Stomach (tissue), 9 donors: ENCODE measurements around the gene WDR7. TPM values are rescaled to one million over a fixed set of nuclear protein-coding genes. Genes with fewer than 3 reads are reported as not detected.

Experiments
- DNase-seq, 2 donors: peaks; one replicate each; pipeline versions ENCODE4 v3.0.0 to v3.0.0-alpha.2; 2013 to 2019
- H3K27ac ChIP-seq, 5 donors: fragments of 200-600 bp in 4 of 5; sonication (generic) in 4 of 5; one replicate each; pipeline ENCODE4 v1.5.1; 2013 to 2019; ENCODE audit warnings: mild to moderate bottlenecking in 1 of 5, moderate library complexity in 1 of 5
- H3K27me3 ChIP-seq, 3 donors: fragments of 200-600 bp; sonication (generic); one replicate each; pipeline ENCODE4 v1.5.1; 2017 to 2019; ENCODE audit warnings: mixed run types in 1 of 3
- H3K36me3 ChIP-seq, 4 donors: fragments of 200-600 bp; sonication (generic); 1 replicate in 3 of 4; 2 replicates in 1 of 4; pipeline ENCODE4 v1.5.1; 2016 to 2019
- H3K4me1 ChIP-seq, 4 donors: fragments of 200-600 bp; sonication (generic); one replicate each; pipeline ENCODE4 v1.5.1; 2016 to 2019
- H3K4me3 ChIP-seq, 4 donors: fragments of 200-600 bp; sonication (generic) in 3 of 4; one replicate each; pipeline ENCODE4 v1.5.1; 2016 to 2019; ENCODE audit warnings: mild to moderate bottlenecking in 1 of 4
- H3K9me3 ChIP-seq, 4 donors: fragments of 200-600 bp; sonication (generic); one replicate each; pipeline ENCODE4 v1.5.1; 2016 to 2019
- EP300 ChIP-seq: sonication (generic); formaldehyde crosslinking; IDR thresholded peaks from one replicate; pipeline ENCODE4 v1.6.1; 2017; ENCODE audit warnings: antibody characterized with exemption
- POLR2A ChIP-seq, 4 donors: fragments of 450-650 bp; IDR thresholded peaks; one replicate each; pipeline ENCODE4 v1.6.1; 2016; ENCODE audit warnings: antibody characterized with exemption in 4 of 4, control low read depth in 2 of 4, mild to moderate bottlenecking in 1 of 4, moderate library complexity in 1 of 4
- POLR2AphosphoS5 ChIP-seq, 3 donors: sonication (generic); formaldehyde crosslinking; IDR thresholded peaks; one replicate each; pipeline ENCODE4 v1.6.1; 2016; ENCODE audit warnings: antibody characterized with exemption in 3 of 3
- WGBS, 5 donors: extraction: QIAGEN DNeasy Blood & Tissue Kit in 3 of 5; methylation state at CpG; one replicate each; pipeline versions ENCODE4 v1.1.5 to v1.1.7; 2013 to 2018; 5-methylcytosine and 5-hydroxymethylcytosine counted together
- intact Hi-C: fragments of 100-400 bp; cut with DNase I; formaldehyde crosslinking; loops from one replicate; pipeline ENCODE4 v1.15.1; 2023; ENCODE audit warnings: low total_unique reads
- polyA plus RNA-seq, 3 donors: library from polyadenylated mRNA; stranded (reverse); fragments of 200-250 nt; gene quantifications; one replicate each; pipeline ENCODE4 v1.2.3, GENCODE V29; 2013
- total RNA-seq, 5 donors: library from RNA; depleted of rRNA; stranded (reverse); fragments of >200 nt; gene quantifications; one replicate each; pipeline versions ENCODE4 v1.1.0 to v1.2.3, GENCODE V29; 2014 to 2016
- TF ChIP-seq, protein P1 (sequence below), 7 experiments: fragments of 450-650 bp in 4 of 7; fragments of 200-600 bp in 3 of 7; sonication (generic) in 3 of 7; IDR thresholded peaks; one replicate each; pipeline ENCODE4 v1.5.1; 2016 to 2019; ENCODE audit warnings: antibody characterized with exemption in 7 of 7, control low read depth in 2 of 7, mild to moderate bottlenecking in 1 of 7
- donor health status: healthy with polysubstance abuse.
- donor health status: Bipolar disorder and iron deficiency.
- donor health status: healthy.

WDR7 gene
- total and polyA plus RNA-seq, 8 donors = 1.7 to 250 (median 47.2) TPM

DNA sequence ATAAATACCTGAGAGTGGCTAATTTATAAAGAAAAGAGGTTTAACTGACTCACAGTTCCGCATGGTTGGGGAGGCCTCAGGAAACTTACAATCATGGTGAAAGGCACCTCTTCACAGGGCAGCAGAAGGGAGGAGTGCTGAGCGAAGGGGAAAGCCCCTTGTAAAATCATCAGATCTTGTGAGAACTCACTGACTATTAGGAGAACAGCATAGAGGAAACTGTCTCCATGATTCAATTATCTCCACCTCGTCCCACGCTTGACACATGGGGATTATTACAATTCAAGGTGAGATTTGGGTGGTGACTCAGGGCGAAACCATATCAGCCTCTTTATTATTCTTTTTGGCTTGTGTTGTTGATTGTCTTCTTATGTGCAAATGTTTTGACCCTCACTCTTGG lies 76.2 kb downstream of the WDR7 start:
- WGBS, 5 donors = 76 to 94% (median 90%) methylated on average over 5 of the region's 5 CpGs
- H3K27ac ChIP-seq = no peak overlapping the region
- TF ChIP-seq POLR2AphosphoS5 (IDR thresholded peaks at IDR 0.05) = no peak
- TF ChIP-seq, protein P1, sequence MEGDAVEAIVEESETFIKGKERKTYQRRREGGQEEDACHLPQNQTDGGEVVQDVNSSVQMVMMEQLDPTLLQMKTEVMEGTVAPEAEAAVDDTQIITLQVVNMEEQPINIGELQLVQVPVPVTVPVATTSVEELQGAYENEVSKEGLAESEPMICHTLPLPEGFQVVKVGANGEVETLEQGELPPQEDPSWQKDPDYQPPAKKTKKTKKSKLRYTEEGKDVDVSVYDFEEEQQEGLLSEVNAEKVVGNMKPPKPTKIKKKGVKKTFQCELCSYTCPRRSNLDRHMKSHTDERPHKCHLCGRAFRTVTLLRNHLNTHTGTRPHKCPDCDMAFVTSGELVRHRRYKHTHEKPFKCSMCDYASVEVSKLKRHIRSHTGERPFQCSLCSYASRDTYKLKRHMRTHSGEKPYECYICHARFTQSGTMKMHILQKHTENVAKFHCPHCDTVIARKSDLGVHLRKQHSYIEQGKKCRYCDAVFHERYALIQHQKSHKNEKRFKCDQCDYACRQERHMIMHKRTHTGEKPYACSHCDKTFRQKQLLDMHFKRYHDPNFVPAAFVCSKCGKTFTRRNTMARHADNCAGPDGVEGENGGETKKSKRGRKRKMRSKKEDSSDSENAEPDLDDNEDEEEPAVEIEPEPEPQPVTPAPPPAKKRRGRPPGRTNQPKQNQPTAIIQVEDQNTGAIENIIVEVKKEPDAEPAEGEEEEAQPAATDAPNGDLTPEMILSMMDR (IDR thresholded peaks at IDR 0.05) = no peak
- TF ChIP-seq POLR2A (IDR thresholded peaks at IDR 0.05) = no peak
- no peak for TF ChIP-seq EP300
- no peak overlapping the region for H3K4me3 ChIP-seq
- peaks cover 0 to 3% (median 0%) of the 10 kb centered on the region in 4 donors for H3K4me1 ChIP-seq
- H3K9me3 ChIP-seq = no peaks in the 10 kb centered on the region
- no peak for DNase-seq
- H3K36me3 ChIP-seq = peaks cover 0 to 30% (median 28%) of the 10 kb centered on the region in 4 donors
- intact Hi-C loops = no loop called here
- H3K27me3 ChIP-seq = no peaks in the 10 kb centered on the region

GRCh38 chr18:56728741-56729140 lies 77.6 kb downstream of the WDR7 start:
- H3K27ac ChIP-seq = no peak overlapping the region
- no peak for TF ChIP-seq POLR2AphosphoS5 (IDR thresholded peaks at IDR 0.05)
- TF ChIP-seq EP300 = no peak
- TF ChIP-seq POLR2A (IDR thresholded peaks at IDR 0.05) = no peak
- TF ChIP-seq, protein P1 (IDR thresholded peaks at IDR 0.05) = peak in 1 of 7 experiments; percentile 10
- DNase-seq = peak in 1 of 2 donors; percentile 47
- H3K36me3 ChIP-seq = peaks cover 0 to 33% (median 26%) of the 10 kb centered on the region in 4 donors
- H3K4me3 ChIP-seq = no peak overlapping the region
- H3K9me3 ChIP-seq = no peaks in the 10 kb centered on the region
- H3K4me1 ChIP-seq = peaks cover 0 to 3% (median 0%) of the 10 kb centered on the region in 4 donors
- intact Hi-C loops = no loop called here
- no peaks in the 10 kb centered on the region for H3K27me3 ChIP-seq
- 48 to 71% (median 60%) methylated on average over 3 of the region's 3 CpGs for WGBS, 5 donors

DNA sequence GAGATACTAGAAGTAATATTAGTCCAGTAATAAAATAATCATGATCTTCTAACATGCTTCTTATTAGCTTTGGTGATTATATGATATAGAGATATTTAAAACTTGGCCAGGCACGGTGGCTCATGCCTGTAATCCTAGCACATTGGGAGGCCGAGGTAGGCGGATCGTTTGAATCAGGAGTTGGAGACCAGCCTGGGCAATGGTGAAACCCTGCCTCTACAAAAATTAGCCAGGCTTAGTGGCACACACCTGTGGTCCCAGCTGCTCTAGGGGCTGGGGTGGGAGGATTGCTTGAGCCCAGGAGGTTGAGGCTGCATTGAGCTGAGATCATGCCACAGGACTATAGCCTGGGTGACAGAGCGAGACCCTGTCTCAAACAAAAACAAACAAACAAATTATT lies 87.0 kb downstream of the WDR7 start:
- Histone ChIP-seq H3K36me3 (peaks cover 0 to 8% (median 0%) of the 10 kb centered on the region in 4 donors), H3K4me3 (no peak overlapping the region), H3K27me3 (no peaks in the 10 kb centered on the region), H3K4me1 (no peaks in the 10 kb centered on the region), H3K9me3 (no peaks in the 10 kb centered on the region), H3K27ac (no peak overlapping the region)
- no peak for DNase-seq
- TF ChIP-seq, protein P1 (IDR thresholded peaks at IDR 0.05) = no peak
- TF ChIP-seq POLR2AphosphoS5 (IDR thresholded peaks at IDR 0.05) (no peak), EP300 (no peak), POLR2A (IDR thresholded peaks at IDR 0.05) (no peak)
- WGBS, 5 donors = 76 to 85% (median 82%) methylated on average over 5 of the region's 5 CpGs
- intact Hi-C loops = no loop called here

DNA sequence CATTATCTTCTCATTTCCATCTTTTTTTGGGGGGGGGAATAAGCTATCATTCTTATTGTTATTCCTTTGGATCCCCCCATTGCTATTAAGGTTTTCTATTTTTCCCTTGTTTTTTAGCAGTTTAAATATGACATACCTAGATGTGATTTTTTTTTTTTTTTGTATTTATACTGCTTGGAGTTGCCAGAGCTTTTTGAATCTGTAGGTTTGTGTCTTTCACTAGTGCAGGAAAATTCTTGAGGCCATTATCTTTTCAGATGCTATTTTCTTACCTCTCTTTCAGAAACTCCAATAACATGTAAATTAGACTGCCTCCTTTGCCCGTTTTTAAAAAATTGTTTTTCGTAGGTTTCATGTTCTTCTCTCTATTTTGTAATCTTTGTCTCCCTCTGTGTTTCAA lies 88.6 kb downstream of the WDR7 start:
- WGBS, 5 donors = 91 to 96% (median 94%) methylated on average over 2 of the region's 2 CpGs
- Histone ChIP-seq H3K27ac (no peak overlapping the region), H3K9me3 (no peaks in the 10 kb centered on the region), H3K4me1 (no peaks in the 10 kb centered on the region), H3K27me3 (no peaks in the 10 kb centered on the region), H3K36me3 (no peaks in the 10 kb centered on the region), H3K4me3 (no peak overlapping the region)
- no peak for TF ChIP-seq EP300
- no peak for DNase-seq
- intact Hi-C loops = no loop called here

- TF ChIP-seq, protein P1 (IDR thresholded peaks at IDR 0.05) = no peak
- TF ChIP-seq POLR2AphosphoS5 (IDR thresholded peaks at IDR 0.05) (no peak), EP300 (no peak), POLR2A (IDR thresholded peaks at IDR 0.05) (no peak)
- H3K4me3 ChIP-seq = no peak overlapping the region
- no peaks in the 10 kb centered on the region for H3K9me3 ChIP-seq
- H3K36me3 ChIP-seq = no peaks in the 10 kb centered on the region
- no peak overlapping the region for H3K27ac ChIP-seq
- intact Hi-C loops = no loop called here
- no peaks in the 10 kb centered on the region for H3K4me1 ChIP-seq
- WGBS, 5 donors = 39 to 60% (median 43%) methylated on average over 1 of the region's 1 CpG
- H3K27me3 ChIP-seq = no peaks in the 10 kb centered on the region
- DNase-seq = no peak
Observed at GRCh38 chr18:56740645-56741044, 89.5 kb downstream of the WDR7 start.
